HG03457 (cell line): ENCODE data around the gene G6PC1.
"Not testable (repeated sequence)": the region's sequence is repeated elsewhere in the genome, so short reads cannot be mapped to it uniquely, and the experiment has no call there.

ENCODE experiments used
- ATAC-seq: cut with Tn5 transposase; IDR thresholded peaks from one replicate; pipeline ENCODE4 v1.9.1; 2021; ENCODE audit warnings: moderate number of reproducible peaks; ENCODE audit not compliant: unreplicated experiment

Gene G6PC1

GRCh38 chr17:42873315-42873714 lies 27.3 kb upstream of the G6PC1 start:
- ATAC-seq: no peak

- not testable (repeated sequence) for ATAC-seq
These were observed 26.5 kb upstream of the G6PC1 start for GRCh38 chr17:42873932-42874695.

- ATAC-seq: no peak
These were observed 23.6 kb upstream of the G6PC1 start for GRCh38 chr17:42877037-42877436.

GRCh38 chr17:42878123-42878880 lies 22.3 kb upstream of the G6PC1 start:
- ATAC-seq: no peak

GRCh38 chr17:42878924-42879595 lies 21.5 kb upstream of the G6PC1 start:
- ATAC-seq: no peak

GRCh38 chr17:42879596-42879985 lies 21.0 kb upstream of the G6PC1 start:
- no peak for ATAC-seq

GRCh38 chr17:42880776-42881310 lies 19.8 kb upstream of the G6PC1 start:
- no peak for ATAC-seq

GRCh38 chr17:42881706-42882105 lies 18.9 kb upstream of the G6PC1 start:
- not testable (repeated sequence) for ATAC-seq

GRCh38 chr17:42882166-42882565 lies 18.4 kb upstream of the G6PC1 start:
- no peak for ATAC-seq

- no peak for ATAC-seq
These were observed 16.6 kb upstream of the G6PC1 start for GRCh38 chr17:42883802-42884558.

- not testable (repeated sequence) for ATAC-seq
These were observed 14.8 kb upstream of the G6PC1 start for GRCh38 chr17:42885806-42886205.

- ATAC-seq: no peak
These were observed 14.1 kb upstream of the G6PC1 start for GRCh38 chr17:42886283-42887176.

GRCh38 chr17:42889809-42890208 lies 10.8 kb upstream of the G6PC1 start:
- no peak for ATAC-seq

GRCh38 chr17:42891539-42892152 lies 9.0 kb upstream of the G6PC1 start:
- ATAC-seq: no peak

GRCh38 chr17:42893359-42893758 lies 7.2 kb upstream of the G6PC1 start:
- ATAC-seq: no peak

GRCh38 chr17:42894283-42895184 lies 6.1 kb upstream of the G6PC1 start:
- no peak for ATAC-seq

GRCh38 chr17:42895185-42895555 lies 5.4 kb upstream of the G6PC1 start:
- no peak for ATAC-seq

GRCh38 chr17:42898147-42898811 lies 2.3 kb upstream of the G6PC1 start:
- no peak for ATAC-seq
